ENCODE results near the gene AFM.
A peak's percentile ranks its signal among the peaks of the same experiment; 100 is the strongest.
"Not testable (repeated sequence)": the region's sequence is repeated elsewhere in the genome, so short reads cannot be mapped to it uniquely, and the experiment has no call there.

Gene AFM

GRCh38 chr4:73518340-73518739 is 36.8 kb downstream of the AFM start:
- DNase-seq = no peak

GRCh38 chr4:73520821-73521220 is 39.3 kb downstream of the AFM start:
- DNase-seq = no peak

- no peak for DNase-seq
These were observed 41.6 kb downstream of the AFM start for GRCh38 chr4:73523126-73523525.

GRCh38 chr4:73525611-73526010 is 44.1 kb downstream of the AFM start:
- no peak for DNase-seq

GRCh38 chr4:73527196-73527595 is 45.7 kb downstream of the AFM start:
- DNase-seq = no peak

- no peak for DNase-seq
These were observed 46.6 kb downstream of the AFM start for GRCh38 chr4:73528171-73528570.

GRCh38 chr4:73533515-73534422 is 52.2 kb downstream of the AFM start:
- no peak for DNase-seq

GRCh38 chr4:73538162-73538561 is 56.6 kb downstream of the AFM start:
- peak; percentile 48 for DNase-seq

GRCh38 chr4:73539386-73539785 is 57.8 kb downstream of the AFM start:
- DNase-seq = no peak

- no peak for DNase-seq
These were observed 59.3 kb downstream of the AFM start for GRCh38 chr4:73540826-73541225.

- DNase-seq = no peak
These were observed 59.7 kb downstream of the AFM start for GRCh38 chr4:73541251-73541650.

- no peak for DNase-seq
These were observed 63.1 kb downstream of the AFM start for GRCh38 chr4:73544620-73545019.

- DNase-seq = not testable (repeated sequence)
These were observed 69.3 kb downstream of the AFM start for GRCh38 chr4:73550865-73551264.
